ENCODE measurements around the gene MTSS2.

DNA sequence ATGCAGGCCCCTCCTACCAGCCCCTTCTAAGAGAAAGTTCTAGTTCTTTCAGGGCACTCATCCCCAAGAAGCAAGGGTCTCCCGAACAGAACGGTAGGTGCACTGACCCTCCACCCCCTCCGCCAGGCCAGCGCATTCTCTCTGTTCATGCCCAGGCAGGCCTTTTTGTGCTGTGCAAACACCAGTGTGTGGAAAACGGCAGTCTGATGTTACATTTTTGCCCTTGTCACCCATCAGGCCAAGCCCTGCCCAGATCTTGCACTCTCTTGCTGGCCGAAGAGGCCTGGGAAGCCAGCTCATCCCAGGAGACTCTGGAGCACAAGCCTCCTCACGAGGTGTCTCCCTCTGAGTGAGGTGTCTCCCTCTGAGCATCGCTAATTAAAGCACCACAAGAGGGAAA lies 16.1 kb upstream of the MTSS2 start:
- TF ChIP-seq, protein P1, sequence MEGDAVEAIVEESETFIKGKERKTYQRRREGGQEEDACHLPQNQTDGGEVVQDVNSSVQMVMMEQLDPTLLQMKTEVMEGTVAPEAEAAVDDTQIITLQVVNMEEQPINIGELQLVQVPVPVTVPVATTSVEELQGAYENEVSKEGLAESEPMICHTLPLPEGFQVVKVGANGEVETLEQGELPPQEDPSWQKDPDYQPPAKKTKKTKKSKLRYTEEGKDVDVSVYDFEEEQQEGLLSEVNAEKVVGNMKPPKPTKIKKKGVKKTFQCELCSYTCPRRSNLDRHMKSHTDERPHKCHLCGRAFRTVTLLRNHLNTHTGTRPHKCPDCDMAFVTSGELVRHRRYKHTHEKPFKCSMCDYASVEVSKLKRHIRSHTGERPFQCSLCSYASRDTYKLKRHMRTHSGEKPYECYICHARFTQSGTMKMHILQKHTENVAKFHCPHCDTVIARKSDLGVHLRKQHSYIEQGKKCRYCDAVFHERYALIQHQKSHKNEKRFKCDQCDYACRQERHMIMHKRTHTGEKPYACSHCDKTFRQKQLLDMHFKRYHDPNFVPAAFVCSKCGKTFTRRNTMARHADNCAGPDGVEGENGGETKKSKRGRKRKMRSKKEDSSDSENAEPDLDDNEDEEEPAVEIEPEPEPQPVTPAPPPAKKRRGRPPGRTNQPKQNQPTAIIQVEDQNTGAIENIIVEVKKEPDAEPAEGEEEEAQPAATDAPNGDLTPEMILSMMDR (IDR thresholded peaks at IDR 0.05; ENCODE audit: low read depth, low read length): no peak
- TF ChIP-seq EZH2phosphoT487 (IDR thresholded peaks at IDR 0.05; ENCODE audit: low read depth): no peak

Measured in OCI-LY3 (cell line).